HG03378 (cell line): Measurements from ENCODE around the gene RNPEPL1.
"Not testable (repeated sequence)": the region's sequence is repeated elsewhere in the genome, so short reads cannot be mapped to it uniquely, and the experiment has no call there.

Experiments used
- ATAC-seq: cut with Tn5 transposase; IDR thresholded peaks from one replicate; pipeline ENCODE4 v1.9.1; 2021; ENCODE audit warnings: mild to moderate bottlenecking, moderate library complexity; ENCODE audit not compliant: unreplicated experiment

The RNPEPL1 gene, protein sequence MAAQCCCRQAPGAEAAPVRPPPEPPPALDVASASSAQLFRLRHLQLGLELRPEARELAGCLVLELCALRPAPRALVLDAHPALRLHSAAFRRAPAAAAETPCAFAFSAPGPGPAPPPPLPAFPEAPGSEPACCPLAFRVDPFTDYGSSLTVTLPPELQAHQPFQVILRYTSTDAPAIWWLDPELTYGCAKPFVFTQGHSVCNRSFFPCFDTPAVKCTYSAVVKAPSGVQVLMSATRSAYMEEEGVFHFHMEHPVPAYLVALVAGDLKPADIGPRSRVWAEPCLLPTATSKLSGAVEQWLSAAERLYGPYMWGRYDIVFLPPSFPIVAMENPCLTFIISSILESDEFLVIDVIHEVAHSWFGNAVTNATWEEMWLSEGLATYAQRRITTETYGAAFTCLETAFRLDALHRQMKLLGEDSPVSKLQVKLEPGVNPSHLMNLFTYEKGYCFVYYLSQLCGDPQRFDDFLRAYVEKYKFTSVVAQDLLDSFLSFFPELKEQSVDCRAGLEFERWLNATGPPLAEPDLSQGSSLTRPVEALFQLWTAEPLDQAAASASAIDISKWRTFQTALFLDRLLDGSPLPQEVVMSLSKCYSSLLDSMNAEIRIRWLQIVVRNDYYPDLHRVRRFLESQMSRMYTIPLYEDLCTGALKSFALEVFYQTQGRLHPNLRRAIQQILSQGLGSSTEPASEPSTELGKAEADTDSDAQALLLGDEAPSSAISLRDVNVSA

DNA sequence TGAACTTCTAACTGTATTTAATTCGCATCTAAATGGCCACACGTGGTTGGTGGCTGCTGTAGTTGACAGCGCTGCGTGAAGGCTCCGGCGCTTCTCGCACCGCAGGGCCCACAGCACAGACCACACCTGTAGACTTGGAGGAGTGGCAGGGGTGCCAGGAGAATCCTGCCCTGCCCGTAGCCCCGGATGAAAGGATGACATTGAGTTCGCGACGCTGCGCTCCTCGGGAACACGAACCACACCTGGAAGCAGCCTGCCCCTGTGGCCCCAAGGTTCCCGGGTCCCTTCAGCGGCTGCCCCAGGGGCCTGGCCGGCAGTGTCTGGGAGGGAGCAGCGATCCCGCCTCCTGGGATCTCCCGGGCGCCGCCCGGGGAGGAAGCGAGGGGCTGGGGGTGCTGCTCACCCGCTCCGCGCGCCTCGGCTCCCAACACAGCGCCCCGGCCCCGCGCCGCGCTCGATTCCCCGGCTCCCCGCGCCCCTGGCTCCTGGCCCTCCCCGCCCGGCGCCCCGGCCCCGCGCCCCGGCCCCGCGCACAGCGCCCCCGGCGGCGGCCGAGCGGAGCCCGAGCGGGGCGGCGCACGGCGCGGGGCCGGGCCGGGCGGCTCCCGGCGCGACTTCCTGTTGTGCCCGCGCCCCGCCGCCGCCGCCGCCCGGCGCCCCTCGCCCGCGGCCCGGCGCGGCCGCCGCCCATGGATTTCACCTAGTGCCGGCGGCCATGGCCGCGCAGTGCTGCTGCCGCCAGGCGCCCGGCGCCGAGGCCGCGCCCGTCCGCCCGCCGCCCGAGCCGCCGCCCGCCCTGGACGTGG lies at the start of gene RNPEPL1:
Gene RNPEPL1 (plus strand): TSS at position 613 of the 806 bp plus-strand sequence. CDS start 103 bp downstream, at position 716.
- no peak for ATAC-seq

DNA sequence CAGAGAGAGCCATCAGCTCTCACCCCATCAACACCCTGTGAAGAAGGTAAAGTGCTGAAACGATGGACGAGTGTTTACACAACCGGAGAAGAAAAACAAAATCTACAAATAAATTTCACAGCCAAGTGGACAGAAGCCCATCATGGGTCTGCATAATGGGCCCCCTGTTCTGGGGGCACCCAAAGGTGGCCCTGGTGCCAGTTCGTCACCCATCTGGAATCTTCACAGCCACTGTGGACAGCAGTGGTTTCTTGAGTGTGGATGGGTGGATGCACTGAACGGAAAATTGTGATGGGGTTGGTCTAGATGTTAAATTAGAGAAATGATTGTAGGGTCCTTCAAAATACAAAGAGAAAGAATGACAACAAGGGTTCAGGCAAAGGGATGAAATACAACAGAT lies 49.3 kb upstream of the RNPEPL1 start:
- no peak for ATAC-seq

DNA sequence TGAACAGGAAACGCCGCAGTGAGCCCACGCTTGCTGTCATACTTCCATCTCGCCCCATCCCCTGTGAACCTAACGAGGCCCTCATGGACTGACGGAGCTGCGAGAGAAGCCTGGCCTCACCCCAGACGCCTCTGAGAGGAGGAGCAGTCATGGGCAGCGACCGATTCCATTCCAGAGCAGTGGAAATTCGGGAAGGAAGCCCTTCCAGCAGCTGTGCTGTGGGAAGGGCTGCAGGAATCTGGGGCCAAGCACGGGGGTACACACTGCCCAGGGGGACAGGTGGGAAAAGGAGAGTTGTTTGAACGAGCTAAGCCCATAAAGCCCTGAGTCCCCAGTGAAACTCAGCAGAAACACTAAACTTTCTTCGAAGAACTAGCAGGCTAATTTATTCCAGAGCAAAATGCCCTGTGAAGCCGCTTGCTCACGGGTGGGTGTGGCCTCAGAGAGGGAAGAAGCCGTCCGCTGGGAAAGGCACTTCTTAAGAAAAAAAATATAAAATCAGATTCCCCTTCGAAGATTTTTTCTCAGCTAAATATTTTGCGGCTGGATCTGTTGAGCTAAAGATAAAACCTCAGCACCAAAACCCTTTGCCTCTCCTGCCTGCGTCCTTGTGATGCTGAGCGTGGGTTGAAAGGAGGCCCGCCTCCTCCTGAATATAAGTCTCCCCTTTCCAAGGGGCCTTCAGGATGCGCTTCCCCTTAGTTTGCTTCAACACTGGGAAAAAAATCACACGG lies 48.7 kb upstream of the RNPEPL1 start:
- no peak for ATAC-seq

DNA sequence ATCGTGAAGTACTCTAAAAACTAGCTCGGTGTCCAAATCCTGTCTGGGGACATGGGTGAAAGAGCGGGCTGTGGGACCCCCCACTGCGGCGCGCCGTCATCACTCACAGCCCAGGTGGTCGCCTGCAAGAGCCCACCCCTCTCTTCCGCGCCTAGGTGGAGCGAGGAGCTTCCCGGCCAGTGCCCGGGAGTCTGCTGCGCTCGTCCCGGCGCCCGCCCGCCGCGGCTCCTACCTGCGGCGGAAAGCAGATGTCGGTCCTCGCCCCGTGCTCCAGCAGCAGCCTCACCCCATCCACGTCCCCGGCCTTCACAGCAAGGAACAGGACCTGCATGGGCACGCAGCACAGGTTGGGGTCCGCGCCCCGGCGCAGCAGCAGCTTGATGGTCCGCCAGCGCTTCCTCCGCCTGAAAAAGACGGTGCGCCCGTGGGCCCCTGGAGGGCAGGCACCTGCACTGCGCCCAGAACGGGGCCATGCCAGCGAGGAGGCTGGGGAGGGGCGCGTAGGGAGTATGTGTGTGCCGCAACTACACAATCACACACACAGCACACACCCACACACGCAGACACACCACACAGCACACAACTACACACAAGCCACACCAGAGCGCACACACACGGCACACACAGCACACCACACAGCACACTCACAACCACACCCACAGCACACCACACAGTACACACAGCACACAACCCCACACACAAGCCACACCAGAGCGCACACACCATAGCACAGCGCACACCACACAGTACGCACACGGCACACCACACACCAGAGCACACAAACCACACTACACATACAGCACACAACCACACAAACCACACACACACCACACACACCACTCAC lies 47.9 kb upstream of the RNPEPL1 start:
- no peak for ATAC-seq

DNA sequence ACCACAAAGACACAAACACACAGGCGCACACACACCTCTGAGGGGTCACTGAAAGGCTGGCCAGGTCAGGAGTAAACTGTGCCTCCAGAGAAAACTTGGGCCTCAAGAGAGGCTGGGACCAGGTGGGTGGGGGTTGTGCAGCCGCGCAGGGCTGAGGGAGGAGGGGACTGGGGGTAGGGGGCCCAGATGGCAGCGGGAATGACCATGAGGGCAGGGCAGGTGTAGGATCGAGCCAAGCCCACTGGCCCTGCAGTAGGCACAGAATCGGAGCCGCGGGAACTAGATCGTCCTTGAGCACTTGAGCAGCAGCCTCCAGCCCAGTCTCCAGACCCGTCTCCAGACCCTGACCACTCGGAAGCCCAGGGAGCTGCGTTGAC lies 47.3 kb upstream of the RNPEPL1 start:
- ATAC-seq, result no peak

DNA sequence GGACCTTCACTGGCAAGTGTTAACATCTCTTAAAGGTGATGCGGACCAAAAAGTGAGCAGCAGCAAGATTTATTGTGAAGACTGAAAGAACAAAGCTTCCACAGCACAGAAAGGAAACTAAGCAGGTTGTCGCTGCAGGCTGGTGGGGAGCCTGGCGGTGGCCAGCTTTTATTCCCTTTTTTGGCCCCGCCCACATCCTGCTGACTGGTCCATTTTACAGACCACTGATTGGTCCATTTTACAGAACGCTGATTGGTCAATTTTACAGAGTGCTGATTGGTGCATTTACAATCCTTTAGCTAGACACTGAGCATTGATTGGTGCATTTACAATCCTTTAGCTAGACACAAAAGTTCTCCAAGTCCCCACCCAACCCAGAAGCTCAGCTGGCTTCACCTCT lies 46.4 kb upstream of the RNPEPL1 start:
- ATAC-seq, result not testable (repeated sequence)

DNA sequence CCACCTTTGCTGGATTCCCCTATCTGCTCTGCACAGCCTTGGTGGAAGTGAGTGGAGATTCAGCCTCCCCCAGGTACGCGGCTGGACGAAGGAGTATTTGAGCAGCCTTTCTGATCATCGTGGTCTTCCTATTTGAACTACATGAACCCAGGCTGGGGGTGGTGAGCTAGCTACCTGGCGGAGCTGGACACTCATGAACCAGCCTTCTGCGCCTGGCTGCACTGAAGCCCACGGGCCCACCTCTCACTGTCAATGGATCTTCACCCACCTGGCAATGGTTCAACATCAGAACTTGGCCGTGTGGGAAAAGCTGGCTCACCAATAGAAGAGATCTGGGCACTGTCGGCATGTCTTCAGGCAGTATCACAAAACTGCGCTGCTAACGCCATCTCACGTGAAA lies 45.9 kb upstream of the RNPEPL1 start:
- ATAC-seq, result no peak

DNA sequence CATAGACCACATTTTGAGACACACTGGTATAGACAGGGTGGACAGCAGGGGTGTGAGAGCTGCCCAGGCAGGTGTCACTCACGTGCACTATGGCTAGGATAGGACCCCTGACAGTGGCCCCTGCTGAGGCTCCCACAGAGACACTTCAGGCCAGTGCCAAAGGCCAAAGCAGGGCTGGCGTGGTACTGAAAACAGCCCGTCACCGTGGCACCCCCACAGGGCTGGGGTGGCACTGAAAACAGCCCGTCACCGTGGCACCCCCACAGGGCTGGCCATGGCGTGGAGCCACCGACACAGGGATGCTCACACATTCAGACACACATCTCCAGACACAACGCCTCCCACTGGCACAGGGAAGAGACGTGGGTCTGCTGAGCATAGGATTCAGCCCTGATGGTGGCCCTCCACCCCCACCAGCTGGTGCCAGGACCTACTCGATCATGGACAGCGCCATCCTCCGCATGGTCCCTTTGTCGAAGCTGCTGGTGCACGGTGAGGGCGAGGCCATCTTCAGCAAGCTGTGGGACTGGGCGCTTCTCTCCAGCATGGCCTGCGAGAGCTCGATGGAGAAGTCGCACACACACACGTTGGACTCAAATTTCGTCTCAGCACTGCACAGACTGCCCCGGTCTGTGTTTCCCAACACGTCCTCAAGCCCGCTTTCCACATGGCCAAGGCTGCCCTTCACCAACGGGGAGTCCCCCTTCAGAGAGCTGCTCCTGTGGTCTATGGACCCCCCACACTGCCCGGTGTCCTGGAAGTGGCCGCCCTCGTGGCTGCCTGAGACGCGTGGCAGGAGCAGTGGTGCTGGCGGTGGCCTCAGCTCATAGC lies 44.6 kb upstream of the RNPEPL1 start:
- no peak for ATAC-seq

DNA sequence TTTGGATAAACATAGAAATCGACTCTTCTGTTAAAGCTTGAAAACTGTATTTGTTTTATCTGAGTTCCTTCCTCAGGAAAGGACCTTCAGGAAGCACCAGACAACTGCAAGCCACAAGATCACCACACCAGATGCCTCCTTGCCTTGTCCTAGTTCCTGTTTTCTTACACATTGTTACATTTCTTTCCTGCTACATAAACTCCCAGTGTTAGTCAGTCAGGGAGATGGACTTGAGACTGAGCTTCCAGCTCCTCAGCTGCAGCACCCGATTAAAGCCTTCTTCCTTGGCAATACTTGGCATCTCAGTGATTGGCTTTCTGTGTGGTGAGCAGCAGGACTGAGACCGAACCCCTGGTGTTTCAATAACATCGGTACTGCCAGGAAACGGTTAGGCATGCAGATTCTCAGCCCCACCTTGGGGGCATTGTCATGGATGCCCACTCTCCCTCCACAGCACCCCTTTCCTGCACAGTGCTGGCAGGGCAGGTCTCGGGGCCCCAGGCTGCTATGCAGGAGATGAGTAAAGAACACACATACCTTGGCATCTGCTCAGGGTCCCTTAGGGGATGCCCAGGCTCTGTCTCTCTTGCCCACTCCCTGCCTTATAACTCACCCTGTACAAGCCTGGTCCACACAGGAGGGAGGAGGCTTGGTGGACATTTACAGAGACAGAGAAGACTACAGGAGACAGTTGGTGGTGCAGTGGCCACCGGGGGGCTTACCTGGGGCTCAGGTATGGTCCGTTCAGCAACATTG lies 43.1 kb upstream of the RNPEPL1 start:
- no peak for ATAC-seq

DNA sequence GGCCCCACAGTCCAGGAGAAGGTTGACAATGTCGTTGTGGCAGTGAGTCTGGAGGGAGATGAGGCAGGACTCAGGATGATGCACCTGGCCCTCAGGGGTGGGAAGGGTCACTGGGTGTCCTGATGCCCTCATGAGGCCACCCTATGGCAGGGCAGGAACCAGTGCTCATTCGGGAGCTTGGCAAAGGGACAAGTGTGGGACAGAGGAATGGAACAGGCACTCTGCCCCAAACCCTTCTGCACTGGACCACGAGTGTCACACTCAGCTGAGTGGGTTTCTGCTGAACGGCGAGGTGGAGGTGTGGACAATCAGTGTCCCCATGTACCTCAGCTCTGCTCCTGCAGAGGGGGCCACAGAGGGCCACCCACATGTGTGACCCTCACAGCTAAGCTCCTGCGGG lies 42.5 kb upstream of the RNPEPL1 start:
- ATAC-seq, result no peak

DNA sequence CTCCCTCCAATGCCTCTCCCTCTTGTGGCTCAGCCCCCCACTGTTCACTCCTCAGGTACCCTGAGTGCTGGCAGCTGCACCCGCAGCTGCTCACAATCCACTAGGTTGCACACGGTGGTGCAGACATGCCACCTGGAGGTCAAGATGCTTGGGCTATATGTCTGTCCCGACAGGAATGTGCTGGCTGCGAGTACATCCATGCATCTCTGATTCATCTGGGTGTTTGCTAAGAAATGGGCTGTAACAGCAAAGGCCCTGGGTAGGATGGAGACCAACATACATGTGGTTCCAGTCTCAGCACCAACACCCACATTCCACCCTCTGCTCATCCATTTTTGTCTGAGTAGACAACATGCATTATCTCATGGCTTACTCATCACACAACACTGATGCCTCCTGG lies 41.8 kb upstream of the RNPEPL1 start:
- no peak for ATAC-seq

DNA sequence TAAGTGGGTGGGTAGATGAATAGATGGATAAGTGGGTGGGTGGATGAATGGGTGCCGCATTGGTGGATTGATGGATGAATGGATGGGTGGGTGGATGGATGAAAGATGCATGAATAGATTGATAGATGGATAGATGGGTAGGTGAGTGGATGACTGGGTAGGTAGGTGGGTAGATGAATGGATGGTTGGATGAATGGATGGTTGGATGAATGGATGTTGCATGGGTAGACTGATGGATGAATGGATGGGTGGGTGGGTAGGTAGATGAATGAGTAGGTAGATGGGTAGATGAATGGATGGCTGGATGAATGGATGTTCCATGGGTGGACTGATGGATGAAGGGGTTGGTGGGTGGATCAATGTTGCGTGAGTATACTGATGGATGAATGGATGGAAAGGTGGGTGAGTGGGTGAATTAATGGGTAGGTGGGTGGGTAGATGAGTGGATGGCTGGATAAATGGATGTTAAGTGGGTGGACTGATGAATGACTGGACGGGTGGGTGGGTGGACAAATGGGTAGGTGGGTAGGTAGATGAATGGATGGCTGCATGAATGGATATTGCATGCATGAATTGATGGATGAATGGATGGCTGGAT lies 41.0 kb upstream of the RNPEPL1 start:
- ATAC-seq, result no peak

DNA sequence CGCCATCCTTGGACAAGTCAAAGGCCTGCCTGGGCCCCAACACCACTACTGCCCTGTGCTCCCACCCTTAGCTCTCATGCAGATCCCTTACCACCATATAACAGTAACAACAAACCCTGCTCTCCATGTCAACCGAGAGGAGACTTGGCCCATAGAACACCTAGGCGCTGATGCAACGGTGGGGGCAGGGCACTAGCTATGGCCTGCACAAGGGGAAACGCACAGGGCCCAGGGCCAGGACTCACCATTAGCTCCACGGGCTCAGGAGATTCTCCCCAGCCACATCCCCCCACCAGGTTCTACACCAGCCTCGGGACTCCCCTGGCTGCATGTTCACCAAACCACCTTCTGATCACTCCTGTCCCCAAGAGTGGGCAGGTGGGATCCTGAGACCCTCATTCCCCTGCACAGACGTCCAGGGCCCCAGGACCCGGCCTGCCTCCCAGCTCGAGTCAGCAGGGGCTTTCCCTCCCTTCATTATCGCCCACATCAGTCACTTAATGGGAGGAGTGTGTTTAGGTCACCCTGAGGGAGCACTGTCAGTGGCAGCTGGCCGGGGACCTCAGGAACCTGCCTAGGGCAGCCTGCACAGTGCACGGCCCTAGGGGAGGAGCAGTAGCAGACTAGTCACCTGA lies 39.8 kb upstream of the RNPEPL1 start:
- no peak for ATAC-seq

DNA sequence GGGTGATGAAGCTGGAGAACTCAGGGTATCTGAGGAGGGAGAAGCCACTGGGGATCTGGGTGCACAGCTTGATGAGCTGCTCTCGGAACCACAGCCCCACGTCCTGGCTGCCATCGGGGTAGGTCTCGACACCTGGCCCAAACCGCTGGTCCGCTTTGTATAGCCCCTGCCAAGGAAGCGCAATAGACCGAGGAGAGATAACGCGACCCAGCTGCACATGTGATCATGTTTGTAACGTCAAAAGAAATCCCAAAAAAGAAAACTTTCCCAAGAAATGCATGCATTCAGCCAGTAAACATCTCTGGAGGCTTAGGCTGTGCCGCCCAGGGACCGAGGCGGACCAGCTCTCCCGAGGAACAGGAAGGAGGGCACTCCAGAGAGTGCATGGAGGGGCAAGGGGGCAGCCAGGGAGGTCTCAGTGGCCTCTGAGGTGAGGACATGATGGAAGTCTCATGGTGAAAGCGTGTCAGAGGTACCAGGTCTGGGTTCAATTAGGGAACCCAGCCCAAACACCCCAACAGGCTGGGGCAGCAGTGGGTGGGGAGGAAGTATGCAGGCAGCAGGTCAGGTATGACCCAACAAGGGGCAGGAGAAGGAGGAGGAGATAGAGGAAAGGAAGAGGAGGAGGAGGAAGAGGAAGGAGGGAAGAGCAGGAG lies 38.8 kb upstream of the RNPEPL1 start:
- ATAC-seq, result no peak

DNA sequence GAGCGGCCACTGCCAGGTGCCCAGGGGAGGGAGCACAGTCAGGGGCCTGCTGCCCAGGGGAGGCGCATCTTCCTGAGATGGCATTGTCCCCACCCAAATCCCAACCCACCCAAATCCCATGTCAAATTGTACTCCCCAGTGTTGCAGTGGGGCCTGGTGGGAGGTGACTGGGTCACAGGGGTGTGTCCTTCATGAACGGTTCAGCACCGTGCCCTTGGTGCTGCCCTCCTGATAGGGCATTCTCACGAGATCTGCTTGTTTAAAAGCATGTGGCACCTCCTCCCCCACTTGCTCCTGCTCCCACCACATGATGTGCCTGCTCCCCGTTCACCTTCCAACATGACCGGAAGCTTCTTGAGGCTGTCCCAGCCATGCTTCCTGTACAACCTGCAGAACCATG lies 38.1 kb upstream of the RNPEPL1 start:
- no peak for ATAC-seq

DNA sequence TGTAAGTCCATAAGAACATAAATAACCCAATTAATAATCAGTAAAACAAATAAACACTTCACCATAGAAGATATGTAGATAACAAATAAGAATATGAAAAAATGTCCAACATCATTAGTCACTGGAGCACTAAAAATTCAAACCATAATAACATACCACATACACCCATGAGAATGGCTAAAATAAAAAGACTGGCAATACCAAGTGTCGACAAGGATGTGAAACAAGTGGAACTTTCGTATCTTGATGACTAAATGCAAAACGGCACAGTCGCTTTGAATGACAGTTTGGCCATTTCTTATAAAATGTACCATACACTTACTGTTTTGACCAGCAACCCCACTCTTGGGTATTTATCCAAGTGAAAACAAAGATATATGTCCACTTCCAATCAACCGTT lies 37.2 kb upstream of the RNPEPL1 start:
- ATAC-seq, result no peak
